ENCODE measurements around the gene MT1E. TPM values are rescaled to one million over a fixed set of nuclear protein-coding genes. Genes with fewer than 3 reads are reported as not detected.
A peak's percentile ranks its signal among the peaks of the same experiment; 100 is the strongest.

Gene MT1E
- total RNA-seq, 2 donors from 2014 or later: 106 to 214 TPM

DNA sequence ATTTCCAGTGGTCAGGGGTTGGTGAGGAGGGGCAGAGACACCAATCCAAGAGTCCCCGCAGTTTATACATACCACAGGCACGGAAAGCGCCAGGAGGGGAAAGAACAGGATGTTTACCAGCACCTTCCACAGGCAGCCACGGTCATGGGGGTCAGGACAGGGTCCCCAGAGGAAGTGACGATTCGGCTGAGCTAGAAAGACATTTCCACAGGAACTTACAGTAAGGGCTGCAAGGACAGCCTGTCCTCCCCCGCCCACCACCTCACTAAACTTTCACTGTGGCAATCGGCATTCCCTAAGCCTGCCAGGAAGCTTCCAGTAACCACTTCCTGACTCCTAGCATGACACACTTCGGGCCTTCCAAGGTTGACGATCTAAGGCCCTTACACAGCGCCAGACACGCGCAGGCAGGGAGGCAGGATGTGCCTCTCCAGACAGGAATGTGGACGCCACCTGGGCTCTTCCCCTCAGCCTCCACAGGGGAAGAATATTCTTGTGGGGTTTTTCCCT is 18.4 kb upstream of the MT1E start:
- H3K27me3 ChIP-seq (replicated peaks; ENCODE audit: insufficient read depth): no peaks in the 10 kb centered on the region
- H3K9me3 ChIP-seq: no peaks in the 10 kb centered on the region
- ATAC-seq (ENCODE audit: insufficient number of reproducible peaks, low FRiP score, low read depth) (no peak), DNase-seq (ENCODE audit: low spot score) (peak; percentile 77)
- peaks cover 29 to 44% of the 10 kb centered on the region in 2 donors for H3K4me1 ChIP-seq (ENCODE audit: control insufficient read depth in 1 of 2, low read depth in 2 of 2)
- TF ChIP-seq, protein P1, sequence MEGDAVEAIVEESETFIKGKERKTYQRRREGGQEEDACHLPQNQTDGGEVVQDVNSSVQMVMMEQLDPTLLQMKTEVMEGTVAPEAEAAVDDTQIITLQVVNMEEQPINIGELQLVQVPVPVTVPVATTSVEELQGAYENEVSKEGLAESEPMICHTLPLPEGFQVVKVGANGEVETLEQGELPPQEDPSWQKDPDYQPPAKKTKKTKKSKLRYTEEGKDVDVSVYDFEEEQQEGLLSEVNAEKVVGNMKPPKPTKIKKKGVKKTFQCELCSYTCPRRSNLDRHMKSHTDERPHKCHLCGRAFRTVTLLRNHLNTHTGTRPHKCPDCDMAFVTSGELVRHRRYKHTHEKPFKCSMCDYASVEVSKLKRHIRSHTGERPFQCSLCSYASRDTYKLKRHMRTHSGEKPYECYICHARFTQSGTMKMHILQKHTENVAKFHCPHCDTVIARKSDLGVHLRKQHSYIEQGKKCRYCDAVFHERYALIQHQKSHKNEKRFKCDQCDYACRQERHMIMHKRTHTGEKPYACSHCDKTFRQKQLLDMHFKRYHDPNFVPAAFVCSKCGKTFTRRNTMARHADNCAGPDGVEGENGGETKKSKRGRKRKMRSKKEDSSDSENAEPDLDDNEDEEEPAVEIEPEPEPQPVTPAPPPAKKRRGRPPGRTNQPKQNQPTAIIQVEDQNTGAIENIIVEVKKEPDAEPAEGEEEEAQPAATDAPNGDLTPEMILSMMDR (IDR thresholded peaks at IDR 0.05): no peak
- peak overlapping the region; percentile 4 for H3K4me3 ChIP-seq
- H3K36me3 ChIP-seq: no peaks in the 10 kb centered on the region
- peak overlapping the region; percentile 92 to 93 for H3K27ac ChIP-seq

GRCh38 chr16:56607675-56608042 is 17.9 kb upstream of the MT1E start:
- ATAC-seq (ENCODE audit: insufficient number of reproducible peaks, low FRiP score, low read depth): no peak

GRCh38 chr16:56608043-56608875 is 17.3 kb upstream of the MT1E start, which contains the start of gene MT2A:
MT2A (plus strand) TSS chr16:56608584; CDS start chr16:56608656, 72 bp downstream.
- peaks cover 29 to 47% of the 10 kb centered on the region in 2 donors for H3K4me1 ChIP-seq (ENCODE audit: control insufficient read depth in 1 of 2, low read depth in 2 of 2)
- peak within 1 kb of the TSS; percentile 91 for H3K4me3 ChIP-seq
- H3K27ac ChIP-seq: peak within 1 kb of the TSS; percentile 92 to 93
- ATAC-seq (ENCODE audit: insufficient number of reproducible peaks, low FRiP score, low read depth) (peak; percentile 46), DNase-seq (ENCODE audit: low spot score) (peak; percentile 89)
- TF ChIP-seq, protein P1 (IDR thresholded peaks at IDR 0.05): no peak
- H3K27me3 ChIP-seq (replicated peaks; ENCODE audit: insufficient read depth): no peaks in the 10 kb centered on the region
- no peaks in the 10 kb centered on the region for H3K36me3 ChIP-seq
- no peaks in the 10 kb centered on the region for H3K9me3 ChIP-seq

More at GRCh38 chr16:56607675-56608042, 17.9 kb upstream of the MT1E start:
- H3K4me1 ChIP-seq (ENCODE audit: control insufficient read depth in 1 of 2, low read depth in 2 of 2): peaks cover 29 to 47% of the 10 kb centered on the region in 2 donors
- H3K27me3 ChIP-seq (replicated peaks; ENCODE audit: insufficient read depth): no peaks in the 10 kb centered on the region
- H3K4me3 ChIP-seq: peak overlapping the region; percentile 91
- DNase-seq (ENCODE audit: low spot score): no peak
- peak overlapping the region; percentile 92 to 93 for H3K27ac ChIP-seq
- H3K9me3 ChIP-seq: no peaks in the 10 kb centered on the region
- H3K36me3 ChIP-seq: no peaks in the 10 kb centered on the region
- TF ChIP-seq, protein P1 (IDR thresholded peaks at IDR 0.05): no peak

DNA sequence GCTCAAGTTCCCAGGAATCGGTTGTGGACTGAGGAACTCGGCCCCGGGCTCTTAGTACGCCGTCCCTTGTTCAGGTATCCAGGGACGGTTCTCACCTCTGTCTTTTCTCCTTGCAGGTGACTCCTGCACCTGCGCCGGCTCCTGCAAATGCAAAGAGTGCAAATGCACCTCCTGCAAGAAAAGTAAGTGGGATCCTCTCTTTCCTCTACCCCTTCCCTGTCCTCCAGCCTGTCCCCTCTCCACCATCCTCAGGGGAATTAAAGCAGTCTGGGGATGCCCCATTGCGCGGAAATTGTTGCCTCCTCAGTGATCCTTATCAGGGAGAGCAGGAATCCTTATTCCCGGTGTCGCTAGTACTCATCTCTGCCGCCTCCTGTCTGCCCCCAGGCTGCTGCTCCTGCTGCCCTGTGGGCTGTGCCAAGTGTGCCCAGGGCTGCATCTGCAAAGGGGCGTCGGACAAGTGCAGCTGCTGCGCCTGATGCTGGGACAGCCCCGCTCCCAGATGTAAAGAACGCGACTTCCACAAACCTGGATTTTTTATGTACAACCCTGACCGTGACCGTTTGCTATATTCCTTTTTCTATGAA is 16.6 kb upstream of the MT1E start:
- peaks cover 29 to 47% of the 10 kb centered on the region in 2 donors for H3K4me1 ChIP-seq (ENCODE audit: control insufficient read depth in 1 of 2, low read depth in 2 of 2)
- no peak for DNase-seq (ENCODE audit: low spot score)
- peak overlapping the region; percentile 92 to 93 for H3K27ac ChIP-seq
- TF ChIP-seq, protein P1 (IDR thresholded peaks at IDR 0.05): no peak
- peak overlapping the region; percentile 91 for H3K4me3 ChIP-seq
- H3K27me3 ChIP-seq (replicated peaks; ENCODE audit: insufficient read depth): no peaks in the 10 kb centered on the region
- no peak for ATAC-seq (ENCODE audit: insufficient number of reproducible peaks, low FRiP score, low read depth)
- H3K36me3 ChIP-seq: no peaks in the 10 kb centered on the region
- no peaks in the 10 kb centered on the region for H3K9me3 ChIP-seq

- peak overlapping the region; percentile 92 to 93 for H3K27ac ChIP-seq
- H3K9me3 ChIP-seq: no peaks in the 10 kb centered on the region
- TF ChIP-seq, protein P1 (IDR thresholded peaks at IDR 0.05): no peak
- DNase-seq (ENCODE audit: low spot score) (no peak), ATAC-seq (ENCODE audit: insufficient number of reproducible peaks, low FRiP score, low read depth) (no peak)
- no peaks in the 10 kb centered on the region for H3K27me3 ChIP-seq (replicated peaks; ENCODE audit: insufficient read depth)
- H3K4me1 ChIP-seq (ENCODE audit: control insufficient read depth in 1 of 2, low read depth in 2 of 2): peaks cover 29 to 47% of the 10 kb centered on the region in 2 donors
- no peaks in the 10 kb centered on the region for H3K36me3 ChIP-seq
- peak overlapping the region; percentile 91 for H3K4me3 ChIP-seq
Measured at GRCh38 chr16:56609463-56609921, 16.1 kb upstream of the MT1E start.
